ENCODE measurements around the gene BAAT.

DNA sequence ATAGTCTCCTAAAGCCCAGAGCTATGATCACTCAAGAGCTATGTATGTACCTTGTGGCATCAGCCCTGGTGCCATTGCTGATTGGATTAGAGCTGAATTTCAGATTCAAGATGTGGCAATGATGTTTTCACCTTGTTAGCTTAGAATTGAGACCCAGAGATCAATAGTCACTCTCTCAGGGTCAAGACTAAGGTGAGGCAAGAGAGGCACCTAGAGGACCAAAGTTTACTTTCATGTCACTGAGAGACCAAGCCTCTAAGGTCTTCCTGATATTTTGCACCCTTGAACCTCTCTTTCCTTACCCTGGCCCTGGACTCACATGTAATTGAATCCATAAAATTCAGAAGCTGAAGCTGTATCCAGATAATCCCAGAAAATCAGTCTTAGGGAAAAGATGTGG lies 42.8 kb downstream of the BAAT start:
- TF ChIP-seq POLR2AphosphoS5 (IDR thresholded peaks at IDR 0.05; ENCODE audit: borderline replicate concordance, low read depth, low read length) (no peak), EZH2 (IDR thresholded peaks at IDR 0.05) (no peak)
